SK-N-MC (cell line): ENCODE results near the gene PROCA1.

Experiments
- EZH2 ChIP-seq: fragments of 200-600 bp; sonication (generic); IDR thresholded peaks from one replicate; pipeline ENCODE4 v1.6.1; 2017; ENCODE audit warnings: antibody characterized with exemption
- POLR2AphosphoS5 ChIP-seq: IDR thresholded peaks from 2 replicates; pipeline ENCODE4 v1.6.1; 2012; ENCODE audit warnings: mild to moderate bottlenecking, low read depth, low read length, borderline replicate concordance

- no peak for TF ChIP-seq EZH2
- no peak; the same call in 1 of the 2 replicates for TF ChIP-seq POLR2AphosphoS5
Observed at GRCh38 chr17:28716740-28717577, 5.3 kb upstream of the PROCA1 start.
